H9 (cell line): ENCODE measurements around the gene IQCF2. TPM values are rescaled to one million over a fixed set of nuclear protein-coding genes. Genes with fewer than 3 reads are reported as not detected.
A peak's percentile ranks its signal among the peaks of the same experiment; 100 is the strongest.
"Not testable (repeated sequence)": the region's sequence is repeated elsewhere in the genome, so short reads cannot be mapped to it uniquely, and the experiment has no call there.

Source experiments
- DNase-seq: peaks from one replicate; pipeline ENCODE4 v3.0.0-alpha.2; 2017
- H2AFZ ChIP-seq: one replicate; pipeline ENCODE4 v1.6.1; 2013; ENCODE audit warnings: mild to moderate bottlenecking, low read length, control low read depth, moderate library complexity
- H2AK5ac ChIP-seq: 2 replicates; pipeline ENCODE4 v1.6.1; 2013; ENCODE audit warnings: low read length, control low read depth, mixed read lengths; ENCODE audit not compliant: insufficient read length
- H2BK120ac ChIP-seq: one replicate; pipeline ENCODE4 v1.6.1; 2013; ENCODE audit warnings: low read depth, mild to moderate bottlenecking, low read length, control low read depth, inconsistent platforms; ENCODE audit not compliant: poor library complexity, severe bottlenecking
- H2BK12ac ChIP-seq: 2 replicates; pipeline ENCODE4 v1.6.1; 2013; ENCODE audit warnings: low read length, control low read depth, mixed read lengths, low read depth; ENCODE audit not compliant: insufficient read length
- H2BK15ac ChIP-seq: 2 replicates; pipeline ENCODE4 v1.6.1; 2013; ENCODE audit warnings: low read depth, low read length, control low read depth
- H2BK20ac ChIP-seq: one replicate; pipeline ENCODE4 v1.6.1; 2013; ENCODE audit warnings: low read depth, mild to moderate bottlenecking, low read length, control low read depth, inconsistent platforms; ENCODE audit not compliant: poor library complexity, severe bottlenecking
- H2BK5ac ChIP-seq: 2 replicates; pipeline ENCODE4 v1.6.1; 2013; ENCODE audit warnings: low read length, control low read depth, mixed read lengths; ENCODE audit not compliant: insufficient read length
- H3K14ac ChIP-seq: 2 replicates; pipeline ENCODE4 v1.6.1; 2013; ENCODE audit warnings: low read length, control low read depth; ENCODE audit not compliant: insufficient read depth
- H3K18ac ChIP-seq: 2 replicates; pipeline ENCODE4 v1.6.1; 2013; ENCODE audit warnings: low read depth, mild to moderate bottlenecking, mixed read lengths, low read length, control low read depth; ENCODE audit not compliant: insufficient read length
- H3K23ac ChIP-seq: 2 replicates; pipeline ENCODE4 v1.6.1; 2013; ENCODE audit warnings: low read length, control low read depth, mixed read lengths, low read depth; ENCODE audit not compliant: insufficient read length
- H3K23me2 ChIP-seq: 2 replicates; pipeline ENCODE4 v1.6.1; 2013; ENCODE audit warnings: low read depth, mild to moderate bottlenecking, mixed read lengths, low read length, control low read depth; ENCODE audit not compliant: insufficient read length, poor library complexity, severe bottlenecking
- H3K27ac ChIP-seq: 2 replicates; pipeline ENCODE4 v1.5.1; 2013; ENCODE audit warnings: low read length, control low read depth, mixed read lengths, low read depth; ENCODE audit not compliant: insufficient read length
- H3K27me3 ChIP-seq: 2 replicates; pipeline ENCODE4 v1.6.1; 2013; ENCODE audit warnings: low read length, control low read depth, inconsistent platforms; ENCODE audit not compliant: insufficient read depth
- H3K4ac ChIP-seq: 2 replicates; pipeline ENCODE4 v1.6.1; 2013; ENCODE audit warnings: low read depth, mild to moderate bottlenecking, control low read depth, inconsistent platforms, low read length, moderate library complexity
- H3K4me1 ChIP-seq: 2 replicates; pipeline ENCODE4 v1.6.1; 2013; ENCODE audit warnings: low read length, control low read depth, inconsistent platforms; ENCODE audit not compliant: insufficient read depth
- H3K4me2 ChIP-seq: 2 replicates; pipeline ENCODE4 v1.6.1; 2013; ENCODE audit warnings: low read length, control low read depth, mixed read lengths; ENCODE audit not compliant: insufficient read length, insufficient read depth
- H3K56ac ChIP-seq: 2 replicates; pipeline ENCODE4 v1.6.1; 2013; ENCODE audit warnings: low read depth, mild to moderate bottlenecking, mixed read lengths, low read length, control low read depth; ENCODE audit not compliant: insufficient read length
- H3K79me1 ChIP-seq: 2 replicates; pipeline ENCODE4 v1.6.1; 2013; ENCODE audit warnings: low read depth, mild to moderate bottlenecking, moderate library complexity, low read length, control low read depth, inconsistent platforms; ENCODE audit not compliant: insufficient read depth, poor library complexity, severe bottlenecking
- H3K79me2 ChIP-seq: 2 replicates; pipeline ENCODE4 v1.6.1; 2013; ENCODE audit warnings: low read length, control low read depth, inconsistent platforms; ENCODE audit not compliant: insufficient read depth
- H3K9ac ChIP-seq: 2 replicates; pipeline ENCODE4 v1.6.1; 2013; ENCODE audit warnings: low read length, control low read depth, mixed read lengths; ENCODE audit not compliant: insufficient read length; ENCODE audit errors: extremely low read depth
- H3K9me3 ChIP-seq: one replicate; pipeline ENCODE4 v1.6.1; 2013; ENCODE audit warnings: low read depth, low read length, inconsistent platforms; ENCODE audit not compliant: control insufficient read depth
- H3T11ph ChIP-seq: one replicate; pipeline ENCODE4 v1.6.1; 2013; ENCODE audit warnings: mild to moderate bottlenecking, low read length, control low read depth, inconsistent platforms
- H4K20me1 ChIP-seq: one replicate; pipeline ENCODE4 v1.6.1; 2013; ENCODE audit not compliant: control insufficient read depth, insufficient read length, insufficient read depth
- H4K5ac ChIP-seq: 2 replicates; pipeline ENCODE4 v1.6.1; 2013; ENCODE audit warnings: low read depth, mild to moderate bottlenecking, mixed read lengths, low read length, control low read depth; ENCODE audit not compliant: insufficient read length
- H4K8ac ChIP-seq: replicated peaks from 2 replicates; pipeline ENCODE4 v1.6.1; 2013; ENCODE audit warnings: low read length, control low read depth, mixed read lengths, low read depth; ENCODE audit not compliant: insufficient read length
- H4K91ac ChIP-seq: 2 replicates; pipeline ENCODE4 v1.6.1; 2013; ENCODE audit warnings: low read depth, mild to moderate bottlenecking, moderate library complexity, mixed read lengths, low read length, control low read depth; ENCODE audit not compliant: insufficient read length
- H3K27ac Mint-ChIP-seq, 3 experiments: 2 replicates in 2 of 3; 3 replicates in 1 of 3; pipeline ENCODE4 v1.8.0; 2020 to 2021; ENCODE audit warnings: mixed read lengths in 3 of 3, mild to moderate bottlenecking in 1 of 3, moderate library complexity in 1 of 3
- H3K27me3 Mint-ChIP-seq: 2 replicates; pipeline ENCODE4 v1.8.0; 2021; ENCODE audit warnings: low read depth, mild to moderate bottlenecking, moderate library complexity, mixed read lengths
- H3K36me3 Mint-ChIP-seq, 3 experiments: 2 replicates in 2 of 3; 3 replicates in 1 of 3; pipeline ENCODE4 v1.8.0; 2020 to 2021; ENCODE audit warnings: low read depth in 3 of 3, mixed read lengths in 3 of 3; ENCODE audit not compliant: insufficient read depth in 1 of 3
- H3K4me1 Mint-ChIP-seq, 2 experiments: 2 replicates each; pipeline ENCODE4 v1.8.0; 2020; ENCODE audit warnings: mixed read lengths in 2 of 2
- H3K4me3 Mint-ChIP-seq, 2 experiments: 2 replicates in 1 of 2; 3 replicates in 1 of 2; pipeline ENCODE4 v1.8.0; 2020 to 2021; ENCODE audit warnings: mild to moderate bottlenecking in 2 of 2, mixed read lengths in 2 of 2, moderate library complexity in 1 of 2
- H3K9me3 Mint-ChIP-seq, 2 experiments: 2 replicates in 1 of 2; 3 replicates in 1 of 2; pipeline ENCODE4 v1.8.0; 2020; ENCODE audit warnings: mild to moderate bottlenecking in 2 of 2, mixed read lengths in 2 of 2, moderate library complexity in 1 of 2
- CTCF ChIP-seq: fragments of 200-600 bp; sonication (generic); conservative IDR thresholded peaks from 3 replicates; pipeline ENCODE4 v1.8.0; 2021; ENCODE audit warnings: antibody characterized with exemption, mild to moderate bottlenecking
- WGBS: extraction: QIAGEN DNeasy Blood & Tissue Kit; methylation state at CpG from one replicate; pipeline ENCODE4 v1.1.7; 2013; ENCODE audit warnings: missing lambda C conversion rate, low lambda C conversion rate, mixed read lengths; ENCODE audit not compliant: insufficient read length; ENCODE audit errors: extremely low coverage; 5-methylcytosine and 5-hydroxymethylcytosine counted together
- total RNA-seq: library from RNA; stranded (reverse); gene quantifications from 2 replicates; pipeline ENCODE4 v1.2.1, GENCODE V29; 2021

IQCF2 gene
- total RNA-seq, 1 experiment from 2014 or later: not detected

GRCh38 chr3:51897391-51897790, 36.0 kb downstream of the IQCF2 start:
- TF ChIP-seq CTCF: peak; percentile 15; the same call in 1 of the 3 replicates
- Histone ChIP-seq H3K23ac (no peak overlapping the region), H3K4me1 (no peaks in the 10 kb centered on the region; the same call in 1 of the 2 replicates), H4K20me1 (no peaks in the 10 kb centered on the region), H3T11ph (no peak overlapping the region), H3K56ac (no peak overlapping the region), H3K4ac (no peak overlapping the region), H2BK12ac (no peak overlapping the region), H2BK15ac (no peak overlapping the region), H3K18ac (no peak overlapping the region), H2BK5ac (no peak overlapping the region), H4K5ac (no peak overlapping the region), H4K8ac (no peak overlapping the region), H2BK20ac (no peak overlapping the region), H3K27me3 (no peaks in the 10 kb centered on the region), H3K79me2 (no peaks in the 10 kb centered on the region), H3K27ac (no peak overlapping the region), H3K4me2 (no peak overlapping the region), H3K14ac (no peak overlapping the region), H2BK120ac (no peak overlapping the region), H3K9ac (no peak overlapping the region), H4K91ac (no peak overlapping the region), H2AFZ (no peak overlapping the region), H3K9me3 (no peaks in the 10 kb centered on the region), H2AK5ac (no peak overlapping the region), H3K79me1 (no peaks in the 10 kb centered on the region), H3K23me2 (no peaks in the 10 kb centered on the region)
- Mint-ChIP-seq H3K4me1 (peaks cover 39 to 42% of the 10 kb centered on the region in 2 experiments), H3K27ac (no peak overlapping the region), H3K4me3 (no peak overlapping the region), H3K27me3 (peaks cover 11% of the 10 kb centered on the region), H3K36me3 (no peaks in the 10 kb centered on the region; a peak in 1 of 7 replicates), H3K9me3 (peaks cover 0 to 3% of the 10 kb centered on the region in 2 experiments; a peak in 2 of 5 replicates)
- WGBS: no CpG with 5 or more reads among the region's 15 CpGs
- DNase-seq: no peak

GRCh38 chr3:51900043-51900442, 38.6 kb downstream of the IQCF2 start:
- H2BK15ac ChIP-seq, H3K4me1 ChIP-seq, H3K56ac ChIP-seq, H3K4me3 Mint-ChIP-seq, H3T11ph ChIP-seq, H4K5ac ChIP-seq, H2AFZ ChIP-seq, H3K9me3 ChIP-seq, H3K23me2 ChIP-seq, H3K4ac ChIP-seq, H3K23ac ChIP-seq, H3K9ac ChIP-seq, H3K79me1 ChIP-seq, DNase-seq, H3K27ac Mint-ChIP-seq, H3K18ac ChIP-seq, H2BK20ac ChIP-seq, H2BK120ac ChIP-seq, H3K36me3 Mint-ChIP-seq, H3K79me2 ChIP-seq, H2AK5ac ChIP-seq, H3K4me2 ChIP-seq, H2BK5ac ChIP-seq, H3K14ac ChIP-seq, H4K91ac ChIP-seq, H4K20me1 ChIP-seq, H2BK12ac ChIP-seq, H3K27ac ChIP-seq, H4K8ac ChIP-seq, H3K27me3 ChIP-seq: not testable (repeated sequence)
- no CpG with 5 or more reads among the region's 7 CpGs for WGBS
- H3K4me1 Mint-ChIP-seq: peaks cover 40 to 42% of the 10 kb centered on the region in 2 experiments
- H3K9me3 Mint-ChIP-seq: peaks cover 7 to 10% of the 10 kb centered on the region in 2 experiments
- H3K27me3 Mint-ChIP-seq: peaks cover 12% of the 10 kb centered on the region
